Measurements from ENCODE around the gene ZYG11A.

- no peak for TF ChIP-seq CTCF (tag by site-specific recombination; IDR thresholded peaks at IDR 0.05)
- no peak for TF ChIP-seq ZNF398 (tag by site-specific recombination; IDR thresholded peaks at IDR 0.05)
- no peak for TF ChIP-seq YY1 (tag by site-specific recombination; IDR thresholded peaks at IDR 0.05)
- no peak for TF ChIP-seq ZNF148 (tag by site-specific recombination; IDR thresholded peaks at IDR 0.05; ENCODE audit: borderline replicate concordance)
- no peak for TF ChIP-seq ZNF777 (tag by site-specific recombination; IDR thresholded peaks at IDR 0.05; ENCODE audit: borderline replicate concordance)
- TF ChIP-seq ZFP3 (tag by site-specific recombination; IDR thresholded peaks at IDR 0.05; ENCODE audit: low read depth), result no peak
- no peak for TF ChIP-seq ZNF23 (tag by site-specific recombination; IDR thresholded peaks at IDR 0.05; ENCODE audit: borderline replicate concordance)
- TF ChIP-seq ZNF776 (tag by site-specific recombination; IDR thresholded peaks at IDR 0.05; ENCODE audit: borderline replicate concordance), result no peak
- TF ChIP-seq ZNF513 (tag by site-specific recombination; IDR thresholded peaks at IDR 0.05), result no peak
- no peak for TF ChIP-seq ZNF133 (tag by site-specific recombination; IDR thresholded peaks at IDR 0.05)
- TF ChIP-seq ZNF362 (tag by site-specific recombination; IDR thresholded peaks at IDR 0.05), result no peak
Observed at GRCh38 chr1:52857443-52857842, 14.9 kb downstream of the ZYG11A start.
